GM12864 (cell line): ENCODE results near the gene ILF3.

Experiments
- DNase-seq: peaks from one replicate; pipeline ENCODE4 v3.0.0-alpha.2; 2011; ENCODE audit warnings: low read depth
- H3K4me3 ChIP-seq: 2 replicates; pipeline ENCODE4 v1.5.1; 2011; ENCODE audit warnings: mild to moderate bottlenecking, low read depth, low read length, control low read depth
- TF ChIP-seq, protein P1 (sequence below): IDR thresholded peaks from 2 replicates; pipeline ENCODE4 v1.5.1; 2011; ENCODE audit warnings: low read depth, mild to moderate bottlenecking, moderate library complexity, low read length, control low read depth, inconsistent platforms; ENCODE audit errors: missing control alignments

ILF3 gene

DNA sequence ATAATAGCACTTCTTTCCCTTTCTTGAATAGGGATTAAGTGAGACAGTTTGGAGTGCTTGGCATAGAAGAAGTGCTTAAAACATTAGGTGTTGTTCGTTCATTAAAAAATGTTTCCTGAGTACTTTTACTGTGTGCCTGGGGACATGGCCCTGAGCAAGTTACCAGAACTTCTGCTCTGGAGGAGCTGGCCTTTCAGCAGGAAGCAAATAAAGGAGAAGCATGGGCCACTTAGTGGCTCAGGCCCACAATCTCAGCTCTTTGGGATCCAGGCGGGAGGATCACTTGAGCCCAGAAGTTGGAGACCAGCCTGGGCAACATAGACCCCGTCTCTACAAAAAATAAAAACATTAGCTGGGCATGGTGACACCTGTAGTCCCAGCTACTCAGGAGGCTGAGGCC is 69.4 kb downstream of the ILF3 start:
- DNase-seq = no peak
- TF ChIP-seq, protein P1, sequence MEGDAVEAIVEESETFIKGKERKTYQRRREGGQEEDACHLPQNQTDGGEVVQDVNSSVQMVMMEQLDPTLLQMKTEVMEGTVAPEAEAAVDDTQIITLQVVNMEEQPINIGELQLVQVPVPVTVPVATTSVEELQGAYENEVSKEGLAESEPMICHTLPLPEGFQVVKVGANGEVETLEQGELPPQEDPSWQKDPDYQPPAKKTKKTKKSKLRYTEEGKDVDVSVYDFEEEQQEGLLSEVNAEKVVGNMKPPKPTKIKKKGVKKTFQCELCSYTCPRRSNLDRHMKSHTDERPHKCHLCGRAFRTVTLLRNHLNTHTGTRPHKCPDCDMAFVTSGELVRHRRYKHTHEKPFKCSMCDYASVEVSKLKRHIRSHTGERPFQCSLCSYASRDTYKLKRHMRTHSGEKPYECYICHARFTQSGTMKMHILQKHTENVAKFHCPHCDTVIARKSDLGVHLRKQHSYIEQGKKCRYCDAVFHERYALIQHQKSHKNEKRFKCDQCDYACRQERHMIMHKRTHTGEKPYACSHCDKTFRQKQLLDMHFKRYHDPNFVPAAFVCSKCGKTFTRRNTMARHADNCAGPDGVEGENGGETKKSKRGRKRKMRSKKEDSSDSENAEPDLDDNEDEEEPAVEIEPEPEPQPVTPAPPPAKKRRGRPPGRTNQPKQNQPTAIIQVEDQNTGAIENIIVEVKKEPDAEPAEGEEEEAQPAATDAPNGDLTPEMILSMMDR = no peak
- H3K4me3 ChIP-seq = no peak overlapping the region

DNA sequence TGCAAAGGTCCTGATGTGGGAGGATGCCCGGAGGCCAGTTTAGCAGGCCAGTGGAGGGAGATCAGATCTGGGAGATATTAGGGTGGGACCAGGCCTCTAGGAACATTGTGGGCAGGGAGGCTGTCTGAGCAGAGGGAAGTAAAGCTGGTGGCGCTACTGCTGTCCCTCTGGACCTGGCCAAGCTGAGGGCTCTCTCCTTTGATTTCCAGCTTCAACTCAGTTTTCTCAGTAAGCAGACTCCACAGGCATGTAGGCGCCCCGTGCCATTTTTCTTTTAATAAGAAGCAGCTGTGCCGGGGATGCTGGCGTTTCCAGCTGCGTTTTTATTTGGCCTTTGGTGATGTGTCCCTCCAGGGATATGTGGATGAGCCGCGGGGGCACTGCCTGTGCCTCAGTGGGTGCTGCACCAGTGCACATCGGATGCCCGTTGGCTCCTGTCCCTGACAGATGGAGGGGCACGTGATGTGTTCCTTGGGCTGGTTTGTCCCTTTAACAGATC is 70.5 kb downstream of the ILF3 start:
- H3K4me3 ChIP-seq = no peak overlapping the region
- TF ChIP-seq, protein P1 = no peak
- no peak for DNase-seq

DNA sequence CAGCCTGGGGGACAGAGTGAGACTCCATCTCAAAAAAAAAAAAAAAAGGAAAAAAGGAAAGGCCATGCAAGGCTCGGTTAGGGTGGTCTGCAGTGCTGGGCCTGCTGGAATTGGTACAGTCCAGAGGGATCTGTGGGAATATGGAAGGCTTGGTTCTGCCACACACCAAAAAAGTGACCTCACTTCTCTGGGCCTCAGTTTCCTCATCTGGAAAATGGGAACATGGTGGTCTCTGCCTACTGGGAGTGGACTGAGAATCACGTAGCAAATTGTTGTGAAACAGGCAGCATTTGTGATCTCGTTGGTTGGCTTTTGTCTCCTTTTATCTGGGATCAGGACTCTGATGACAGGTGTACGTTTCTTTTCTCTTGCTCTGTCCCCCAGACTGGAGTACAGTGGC is 71.3 kb downstream of the ILF3 start:
- DNase-seq = no peak
- TF ChIP-seq, protein P1 = no peak
- no peak overlapping the region for H3K4me3 ChIP-seq

DNA sequence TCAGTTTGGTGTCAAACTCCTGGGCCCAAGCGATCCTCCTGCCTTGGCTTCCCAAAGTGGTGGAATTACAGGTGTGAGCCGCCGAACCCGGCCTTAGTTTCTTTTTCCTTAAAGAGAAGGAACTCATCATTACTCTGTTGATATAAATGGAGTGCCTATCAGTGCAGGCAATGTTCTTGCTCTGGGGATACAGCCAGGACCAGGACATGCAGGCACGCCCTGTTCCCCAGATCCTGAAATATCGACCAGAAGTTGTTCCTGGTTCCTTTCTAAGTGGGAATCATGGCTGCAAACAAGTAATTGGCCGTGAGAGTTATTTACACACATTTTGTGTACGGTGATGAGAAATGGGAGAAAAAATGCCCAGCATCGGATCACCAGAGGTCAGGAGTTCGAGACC is 72.1 kb downstream of the ILF3 start:
- no peak overlapping the region for H3K4me3 ChIP-seq
- no peak for DNase-seq
- TF ChIP-seq, protein P1 = no peak

DNA sequence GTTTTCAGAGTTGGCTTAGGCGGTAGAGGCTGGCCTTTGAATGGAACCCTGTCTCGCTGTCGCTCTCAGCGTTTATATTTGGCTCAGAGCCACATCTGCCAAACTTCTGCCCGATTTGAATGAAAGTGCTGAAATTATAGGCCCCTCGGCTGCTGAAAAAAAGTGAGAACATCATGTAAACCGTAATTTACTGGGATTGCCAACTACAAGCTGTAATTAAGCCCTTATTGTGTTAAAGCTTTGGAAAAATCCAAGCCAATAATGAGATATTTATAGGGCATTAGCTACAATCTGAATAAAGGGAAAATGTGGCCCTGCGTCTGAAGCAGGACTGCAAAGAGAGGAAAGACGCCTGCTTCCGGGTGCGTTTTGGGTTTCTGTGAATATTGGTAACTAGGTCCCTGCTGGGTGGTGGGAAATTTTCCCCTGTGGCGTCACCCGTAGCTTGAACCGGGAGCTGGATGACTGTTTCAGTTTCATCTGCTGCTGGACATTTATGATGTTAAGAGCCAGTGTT is 73.6 kb downstream of the ILF3 start:
- TF ChIP-seq, protein P1 = no peak
- DNase-seq = no peak
- H3K4me3 ChIP-seq = no peak overlapping the region

DNA sequence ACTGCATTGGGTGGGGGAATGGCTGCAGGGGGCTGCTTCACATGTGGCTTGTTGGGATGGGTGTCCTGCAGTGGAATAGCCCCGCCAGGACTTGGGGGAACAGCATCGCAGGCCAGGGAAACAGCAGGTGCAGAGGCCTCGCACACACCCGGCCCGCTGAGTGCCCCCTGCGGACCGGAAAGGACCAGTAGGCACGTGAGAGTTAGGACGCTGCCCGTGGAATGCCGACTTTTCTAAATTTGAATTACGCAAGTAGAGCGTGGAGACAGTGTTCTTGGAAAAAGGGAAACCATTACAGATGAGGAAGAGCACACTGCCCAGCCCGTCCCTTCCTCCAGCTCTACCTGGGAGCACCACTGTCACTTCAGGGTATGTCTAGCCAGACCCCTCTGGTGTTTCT is 75.3 kb downstream of the ILF3 start:
- no peak for DNase-seq
- no peak overlapping the region for H3K4me3 ChIP-seq
- TF ChIP-seq, protein P1 = no peak

DNA sequence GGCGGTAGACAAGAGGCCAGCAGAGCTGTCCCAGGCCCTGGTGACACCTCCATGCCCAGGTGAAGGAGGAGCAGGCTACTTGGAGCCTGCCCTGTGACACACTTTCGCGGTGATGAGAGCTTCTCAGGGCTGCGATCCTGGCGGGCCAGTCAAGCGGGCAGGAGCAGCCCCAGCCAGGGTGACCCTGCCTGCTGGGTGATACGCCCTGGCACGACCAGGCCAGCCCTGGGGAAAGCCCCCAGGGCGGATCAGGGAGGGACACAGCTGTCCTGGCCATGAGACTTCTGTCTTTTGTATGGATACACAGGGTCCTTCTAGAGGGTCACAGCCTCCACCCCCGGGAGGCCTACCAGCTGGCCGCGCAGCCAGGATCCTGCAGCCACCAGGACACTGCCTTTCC is 76.8 kb downstream of the ILF3 start:
- TF ChIP-seq, protein P1 = no peak
- H3K4me3 ChIP-seq = no peak overlapping the region
- no peak for DNase-seq
